Keratinocyte (primary cell): Measurements from ENCODE around the gene HDHD5.

Experiments
- CTCF ChIP-seq, 3 experiments: IDR thresholded peaks in 1 of 3; conservative IDR thresholded peaks in 1 of 3; optimal IDR thresholded peaks in 1 of 3; 2 replicates in 2 of 3; 3 replicates in 1 of 3; pipeline versions ENCODE3 to v1.5.1; 2011; ENCODE audit warnings: low read length in 3 of 3, mild to moderate bottlenecking in 3 of 3, moderate library complexity in 2 of 3, control low read depth in 1 of 3, inconsistent platforms in 1 of 3; ENCODE audit not compliant: insufficient read depth in 2 of 3; ENCODE audit errors: extremely low read depth in 1 of 3
- EZH2 ChIP-seq: IDR thresholded peaks from one replicate; pipeline ENCODE4 v1.6.1; 2012; ENCODE audit warnings: inconsistent platforms, mild to moderate bottlenecking, low read length, moderate library complexity

GRCh38 chr22:17192186-17192585 is 33.1 kb upstream of the HDHD5 start:
- no peak for TF ChIP-seq CTCF (optimal IDR thresholded peaks at IDR 0.05 in 1 of 3, IDR thresholded peaks at IDR 0.05 in 1 of 3, conservative IDR thresholded peaks at IDR 0.05 in 1 of 3; ENCODE audit: extremely low read depth in 1 of 3, insufficient read depth in 2 of 3, low read length in 3 of 3)
- no peak for TF ChIP-seq EZH2
